H1 (cell line): ENCODE data around the gene PRDX2. TPM values are rescaled to one million over a fixed set of nuclear protein-coding genes. Genes with fewer than 3 reads are reported as not detected.

ENCODE experiments used
- MAFK ChIP-seq: IDR thresholded peaks from 2 replicates; pipeline ENCODE4 v1.6.1; 2012; ENCODE audit warnings: low read depth, mild to moderate bottlenecking, improper control_type of control experiment, low read length
- SAP30 ChIP-seq: fragments of 300-600 bp; sonication (generic); IDR thresholded peaks from 2 replicates; pipeline ENCODE4 v1.7.1; 2012; ENCODE audit warnings: low read length, moderate library complexity, mild to moderate bottlenecking, inconsistent platforms; ENCODE audit not compliant: insufficient read depth, insufficient replicate concordance
- SP4 ChIP-seq: IDR thresholded peaks from 2 replicates; pipeline ENCODE4 v1.6.1; 2012; ENCODE audit warnings: low read length, inconsistent platforms
- polyA plus RNA-seq, 7 experiments: library from polyadenylated mRNA; depleted of rRNA in 3 of 7; stranded (reverse) in 5 of 7; unstranded in 2 of 7; fragments of >200 nt in 5 of 7; fragments of 200-250 nt in 2 of 7; gene quantifications; 1 replicate in 5 of 7; 2 replicates in 1 of 7; 4 replicates in 1 of 7; pipeline versions ENCODE4 v1.2.1 to v1.2.3, GENCODE V29; 2011 to 2013; ENCODE audit warnings: missing spikeins in 2 of 7, mixed read lengths in 2 of 7
- total RNA-seq: library from RNA; stranded (reverse); fragmentation: NEBNext Ultra II Directional; extraction: Animal tissue kit (Norgen Biotek cat#: 25700); gene quantifications from 2 replicates; pipeline ENCODE4 v1.2.1, GENCODE V29; 2021

The PRDX2 gene
- total and polyA plus RNA-seq, 2 of the 8 experiments (the other 6 are each of a cell fraction or from before 2014, with no cell fraction given) = 380 to 748 TPM

DNA sequence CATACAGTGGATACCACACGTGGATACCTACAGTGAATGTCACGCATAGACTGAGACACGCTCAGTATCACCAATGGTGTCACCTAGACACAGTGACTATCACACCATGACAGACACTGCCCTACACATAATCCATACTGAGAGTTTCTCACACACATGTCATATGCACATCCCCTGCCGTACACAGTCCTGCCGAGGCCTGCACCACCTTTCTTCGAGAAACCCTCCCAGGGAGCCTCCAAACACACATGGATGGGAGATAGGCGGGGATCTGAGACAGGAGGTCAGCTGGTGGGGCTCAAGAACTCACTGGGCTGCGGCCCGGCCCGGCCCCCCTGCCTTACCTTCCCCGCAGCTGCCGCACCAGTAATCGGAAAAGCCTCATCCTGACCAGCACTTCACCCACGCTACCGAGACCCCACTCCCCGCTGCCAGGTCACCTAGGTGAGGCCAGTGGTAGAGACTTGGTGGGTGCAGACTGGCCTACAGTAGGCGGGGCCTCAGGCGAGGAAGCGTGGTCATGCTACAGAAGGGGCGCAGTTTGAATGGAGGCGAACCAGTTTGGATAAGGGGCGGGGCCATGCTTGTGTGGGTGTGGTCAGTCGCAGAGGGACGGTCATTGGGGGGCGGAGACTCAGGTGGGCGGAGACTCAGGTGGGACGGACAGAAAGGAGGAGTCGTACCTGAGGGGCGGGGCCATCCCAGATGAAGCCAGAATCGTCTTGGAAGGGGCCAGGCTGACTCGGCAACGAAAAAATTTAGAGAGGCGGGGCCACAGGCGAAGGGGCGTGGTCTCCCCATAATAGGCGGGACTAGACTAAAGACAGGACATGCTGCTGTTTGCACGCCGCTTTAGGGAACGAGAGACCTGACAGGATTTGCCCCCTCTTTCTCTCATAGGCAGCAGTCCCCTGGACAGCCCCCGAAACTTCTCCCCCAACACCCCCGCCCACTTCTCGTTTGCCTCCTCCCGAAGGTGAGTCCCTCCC lies 38.8 kb upstream of the PRDX2 start (continued):
- TF ChIP-seq SP4 (peak; percentile 66; the same call in 1 of the 2 replicates), MAFK (peak; percentile 3; the same call in 1 of the 2 replicates), SAP30 (no peak)
